Measurements from ENCODE around the gene ATF7IP. TPM values are rescaled to one million over a fixed set of nuclear protein-coding genes. Genes with fewer than 3 reads are reported as not detected.

ATF7IP gene
- total RNA-seq, 1 donor from 2014 or later: 153 TPM

GRCh38 chr12:14452336-14452735 lies 86.9 kb downstream of the ATF7IP start:
- Mint-ChIP-seq H3K27me3 (ENCODE audit: unreplicated experiment) (peaks cover 2% of the 10 kb centered on the region), H3K27ac (ENCODE audit: unreplicated experiment) (peak overlapping the region; percentile 20), H3K36me3 (ENCODE audit: low read depth, unreplicated experiment) (peaks cover 34% of the 10 kb centered on the region), H3K4me3 (ENCODE audit: unreplicated experiment) (no peak overlapping the region), H3K9me3 (ENCODE audit: unreplicated experiment) (no peaks in the 10 kb centered on the region), H3K4me1 (ENCODE audit: unreplicated experiment) (peaks cover 21% of the 10 kb centered on the region)
- no peak for TF ChIP-seq CTCF (IDR thresholded peaks at IDR 0.05; ENCODE audit: unreplicated experiment)
- no peak for DNase-seq (ENCODE audit: low spot score)

GRCh38 chr12:14452865-14453264 lies 87.4 kb downstream of the ATF7IP start:
- H3K27me3 Mint-ChIP-seq (ENCODE audit: unreplicated experiment): peaks cover 2% of the 10 kb centered on the region
- DNase-seq (ENCODE audit: low spot score): no peak
- no peak overlapping the region for H3K4me3 Mint-ChIP-seq (ENCODE audit: unreplicated experiment)
- TF ChIP-seq CTCF (IDR thresholded peaks at IDR 0.05; ENCODE audit: unreplicated experiment): no peak
- H3K36me3 Mint-ChIP-seq (ENCODE audit: low read depth, unreplicated experiment): peaks cover 30% of the 10 kb centered on the region
- H3K4me1 Mint-ChIP-seq (ENCODE audit: unreplicated experiment): peaks cover 21% of the 10 kb centered on the region
- H3K27ac Mint-ChIP-seq (ENCODE audit: unreplicated experiment): peak overlapping the region; percentile 39
- no peaks in the 10 kb centered on the region for H3K9me3 Mint-ChIP-seq (ENCODE audit: unreplicated experiment)

GRCh38 chr12:14454098-14454907 lies 88.8 kb downstream of the ATF7IP start:
- no peaks in the 10 kb centered on the region for H3K9me3 Mint-ChIP-seq (ENCODE audit: unreplicated experiment)
- peaks cover 21% of the 10 kb centered on the region for H3K4me1 Mint-ChIP-seq (ENCODE audit: unreplicated experiment)
- peak; percentile 74 for TF ChIP-seq CTCF (IDR thresholded peaks at IDR 0.05; ENCODE audit: unreplicated experiment)
- peak; percentile 51 for DNase-seq (ENCODE audit: low spot score)
- peak overlapping the region; percentile 68 for H3K4me3 Mint-ChIP-seq (ENCODE audit: unreplicated experiment)
- H3K27ac Mint-ChIP-seq (ENCODE audit: unreplicated experiment): peak overlapping the region; percentile 21
- peaks cover 23% of the 10 kb centered on the region for H3K36me3 Mint-ChIP-seq (ENCODE audit: low read depth, unreplicated experiment)
- peaks cover 2% of the 10 kb centered on the region for H3K27me3 Mint-ChIP-seq (ENCODE audit: unreplicated experiment)

GRCh38 chr12:14460212-14460841 lies 94.8 kb downstream of the ATF7IP start:
- Mint-ChIP-seq H3K36me3 (ENCODE audit: low read depth, unreplicated experiment) (peaks cover 16% of the 10 kb centered on the region), H3K27me3 (ENCODE audit: unreplicated experiment) (no peaks in the 10 kb centered on the region), H3K4me1 (ENCODE audit: unreplicated experiment) (no peaks in the 10 kb centered on the region), H3K9me3 (ENCODE audit: unreplicated experiment) (no peaks in the 10 kb centered on the region), H3K27ac (ENCODE audit: unreplicated experiment) (no peak overlapping the region), H3K4me3 (ENCODE audit: unreplicated experiment) (no peak overlapping the region)
- DNase-seq (ENCODE audit: low spot score): no peak
- no peak for TF ChIP-seq CTCF (IDR thresholded peaks at IDR 0.05; ENCODE audit: unreplicated experiment)

- Mint-ChIP-seq H3K4me3 (ENCODE audit: unreplicated experiment) (peak overlapping the region; percentile 79), H3K27ac (ENCODE audit: unreplicated experiment) (no peak overlapping the region), H3K9me3 (ENCODE audit: unreplicated experiment) (peaks cover 7% of the 10 kb centered on the region), H3K4me1 (ENCODE audit: unreplicated experiment) (no peaks in the 10 kb centered on the region), H3K36me3 (ENCODE audit: low read depth, unreplicated experiment) (peaks cover 69% of the 10 kb centered on the region), H3K27me3 (ENCODE audit: unreplicated experiment) (peaks cover 1% of the 10 kb centered on the region)
- no peak for TF ChIP-seq CTCF (IDR thresholded peaks at IDR 0.05; ENCODE audit: unreplicated experiment)
- no peak for DNase-seq (ENCODE audit: low spot score)
These were observed 106.0 kb downstream of the ATF7IP start for GRCh38 chr12:14471497-14471896.
